Uterus (tissue), 4 donors: ENCODE measurements around the gene MANF. TPM values are rescaled to one million over a fixed set of nuclear protein-coding genes. Genes with fewer than 3 reads are reported as not detected.

Experiments
- DNase-seq, 2 donors: peaks; one replicate each; pipeline ENCODE4 v3.0.0-alpha.2; 2019 to 2020
- H3K27ac ChIP-seq, 2 donors: fragments of 200-600 bp; sonication (generic); 1 replicate in 1 of 2; 2 replicates in 1 of 2; pipeline ENCODE4 v1.5.1; 2016 to 2018
- H3K27me3 ChIP-seq, 2 donors: fragments of 200-600 bp; sonication (generic); one replicate each; pipeline ENCODE4 v1.5.1; 2018 to 2019; ENCODE audit warnings: control low read depth in 1 of 2
- H3K36me3 ChIP-seq, 2 donors: fragments of 200-600 bp; sonication (generic); one replicate each; pipeline ENCODE4 v1.5.1; 2019; ENCODE audit warnings: control low read depth in 1 of 2
- H3K4me1 ChIP-seq, 2 donors: fragments of 200-600 bp; sonication (generic); one replicate each; pipeline ENCODE4 v1.5.1; 2018 to 2019; ENCODE audit warnings: control low read depth in 1 of 2
- H3K4me3 ChIP-seq, 2 donors: fragments of 200-600 bp; sonication (generic); 1 replicate in 1 of 2; 2 replicates in 1 of 2; pipeline ENCODE4 v1.5.1; 2018 to 2019; ENCODE audit warnings: mild to moderate bottlenecking in 1 of 2
- H3K9me3 ChIP-seq, 2 donors: fragments of 200-600 bp; sonication (generic); one replicate each; pipeline ENCODE4 v1.5.1; 2019; ENCODE audit warnings: control low read depth in 1 of 2
- POLR2A ChIP-seq, 2 donors: fragments of 450-650 bp; IDR thresholded peaks; one replicate each; pipeline ENCODE4 v1.6.1; 2016; ENCODE audit warnings: antibody characterized with exemption in 2 of 2, mild to moderate bottlenecking in 1 of 2, moderate library complexity in 1 of 2
- intact Hi-C: fragments of 100-400 bp; cut with DNase I; formaldehyde crosslinking; loops from one replicate; pipeline ENCODE4 v1.15.1; 2023; ENCODE audit warnings: low total_unique reads
- total RNA-seq, 4 donors: library from RNA; depleted of rRNA in 3 of 4; stranded (reverse); fragments of >200 nt in 3 of 4; gene quantifications; one replicate each; pipeline versions ENCODE4 v1.1.0 to v1.2.4, GENCODE V29; 2014 to 2023
- TF ChIP-seq, protein P1 (sequence below), 4 experiments: fragments of 200-600 bp in 2 of 4; fragments of 450-650 bp in 2 of 4; sonication (generic) in 2 of 4; IDR thresholded peaks; one replicate each; pipeline ENCODE4 v1.5.1; 2016 to 2019; ENCODE audit warnings: antibody characterized with exemption in 4 of 4, mild to moderate bottlenecking in 2 of 4, moderate library complexity in 1 of 4
- donor health status: DM: yes; HTN: yes; CAD: no.

The MANF gene
- total RNA-seq, 4 donors from 2014 or later: 14.7 to 60.6 (median 28.8) TPM

DNA sequence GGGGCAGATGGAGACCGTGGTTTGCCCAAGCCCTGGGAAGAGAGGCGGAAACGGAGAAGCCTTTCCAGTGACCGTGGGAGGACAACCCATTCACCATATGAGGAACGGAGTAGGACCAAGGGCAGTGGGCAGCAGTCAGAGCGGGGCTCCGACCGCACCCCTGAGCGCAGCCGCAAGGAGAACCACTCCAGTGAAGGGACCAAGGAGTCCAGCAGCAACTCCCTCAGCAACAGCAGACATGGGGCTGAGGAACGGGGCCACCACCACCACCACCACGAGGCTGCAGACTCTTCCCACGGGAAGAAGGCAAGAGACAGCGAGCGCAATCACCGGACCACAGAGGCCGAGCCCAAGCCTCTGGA is 8.0 kb downstream of the MANF start:
- no peaks in the 10 kb centered on the region for H3K27me3 ChIP-seq
- no peak overlapping the region for H3K27ac ChIP-seq
- intact Hi-C loops: loop anchor here (5.0 kb wide), 1 partner anchor 109 kb away; the partner anchor contains the start of gene DCAF1
- no peak overlapping the region for H3K4me3 ChIP-seq
- no peaks in the 10 kb centered on the region for H3K36me3 ChIP-seq
- no peaks in the 10 kb centered on the region for H3K9me3 ChIP-seq
- no peak for DNase-seq
- H3K4me1 ChIP-seq: peaks cover 0 to 19% of the 10 kb centered on the region in 2 donors
- TF ChIP-seq, protein P1, sequence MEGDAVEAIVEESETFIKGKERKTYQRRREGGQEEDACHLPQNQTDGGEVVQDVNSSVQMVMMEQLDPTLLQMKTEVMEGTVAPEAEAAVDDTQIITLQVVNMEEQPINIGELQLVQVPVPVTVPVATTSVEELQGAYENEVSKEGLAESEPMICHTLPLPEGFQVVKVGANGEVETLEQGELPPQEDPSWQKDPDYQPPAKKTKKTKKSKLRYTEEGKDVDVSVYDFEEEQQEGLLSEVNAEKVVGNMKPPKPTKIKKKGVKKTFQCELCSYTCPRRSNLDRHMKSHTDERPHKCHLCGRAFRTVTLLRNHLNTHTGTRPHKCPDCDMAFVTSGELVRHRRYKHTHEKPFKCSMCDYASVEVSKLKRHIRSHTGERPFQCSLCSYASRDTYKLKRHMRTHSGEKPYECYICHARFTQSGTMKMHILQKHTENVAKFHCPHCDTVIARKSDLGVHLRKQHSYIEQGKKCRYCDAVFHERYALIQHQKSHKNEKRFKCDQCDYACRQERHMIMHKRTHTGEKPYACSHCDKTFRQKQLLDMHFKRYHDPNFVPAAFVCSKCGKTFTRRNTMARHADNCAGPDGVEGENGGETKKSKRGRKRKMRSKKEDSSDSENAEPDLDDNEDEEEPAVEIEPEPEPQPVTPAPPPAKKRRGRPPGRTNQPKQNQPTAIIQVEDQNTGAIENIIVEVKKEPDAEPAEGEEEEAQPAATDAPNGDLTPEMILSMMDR (IDR thresholded peaks at IDR 0.05): no peak
- TF ChIP-seq POLR2A (IDR thresholded peaks at IDR 0.05): no peak

DNA sequence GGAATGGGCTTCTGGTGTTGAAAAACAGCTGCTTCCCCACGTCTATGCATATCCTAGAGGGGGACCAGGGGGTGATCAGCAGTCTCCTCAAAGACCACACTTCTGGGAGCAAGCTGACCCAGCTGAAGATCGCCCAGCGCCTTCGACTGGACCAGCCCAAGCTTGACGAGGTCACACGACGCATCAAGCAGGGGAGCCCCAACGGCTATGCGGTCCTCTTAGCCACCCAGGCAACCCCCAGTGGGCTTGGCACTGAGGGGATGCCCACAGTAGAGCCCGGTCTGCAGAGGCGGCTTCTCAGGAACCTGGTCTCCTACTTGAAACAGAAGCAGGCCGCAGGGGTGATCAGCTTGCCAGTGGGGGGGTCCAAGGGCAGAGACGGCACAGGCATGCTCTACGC is 8.5 kb downstream of the MANF start:
- no peak overlapping the region for H3K27ac ChIP-seq
- H3K36me3 ChIP-seq: no peaks in the 10 kb centered on the region
- no peak for DNase-seq
- H3K27me3 ChIP-seq: no peaks in the 10 kb centered on the region
- TF ChIP-seq, protein P1 (IDR thresholded peaks at IDR 0.05): no peak
- TF ChIP-seq POLR2A (IDR thresholded peaks at IDR 0.05): no peak
- no peaks in the 10 kb centered on the region for H3K9me3 ChIP-seq
- H3K4me3 ChIP-seq: no peak overlapping the region
- intact Hi-C loops: loop anchor here (5.0 kb wide), 1 partner anchor 109 kb away; the partner anchor contains the start of gene DCAF1
- peaks cover 0 to 19% of the 10 kb centered on the region in 2 donors for H3K4me1 ChIP-seq

DNA sequence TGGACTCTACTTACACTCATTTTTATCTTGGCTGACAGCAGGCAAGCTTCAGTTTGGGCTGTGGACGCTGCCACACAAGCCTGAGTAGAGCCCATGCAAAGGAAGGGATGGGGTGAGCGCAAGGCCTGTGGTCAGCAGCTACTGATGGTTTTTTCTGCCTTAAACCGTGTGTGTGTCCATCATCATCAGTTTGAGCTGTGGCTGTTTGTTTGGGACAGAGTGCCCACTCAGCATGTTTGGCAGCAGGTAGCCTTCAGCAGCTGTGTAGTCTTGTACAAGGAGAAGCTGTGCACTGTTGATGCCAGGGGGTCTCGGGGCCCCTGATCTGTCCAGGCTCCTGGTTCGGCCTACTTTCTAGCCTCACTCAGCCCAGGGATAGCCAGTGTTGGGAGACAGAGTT is 9.4 kb downstream of the MANF start:
- H3K27me3 ChIP-seq: no peaks in the 10 kb centered on the region
- H3K27ac ChIP-seq: no peak overlapping the region
- H3K36me3 ChIP-seq: no peaks in the 10 kb centered on the region
- TF ChIP-seq POLR2A (IDR thresholded peaks at IDR 0.05): no peak
- TF ChIP-seq, protein P1 (IDR thresholded peaks at IDR 0.05): no peak
- intact Hi-C loops: loop anchor here (5.0 kb wide), 1 partner anchor 108 kb away; the partner anchor contains the start of gene DCAF1
- DNase-seq: no peak
- H3K9me3 ChIP-seq: no peaks in the 10 kb centered on the region
- no peak overlapping the region for H3K4me3 ChIP-seq
- peaks cover 0 to 19% of the 10 kb centered on the region in 2 donors for H3K4me1 ChIP-seq

DNA sequence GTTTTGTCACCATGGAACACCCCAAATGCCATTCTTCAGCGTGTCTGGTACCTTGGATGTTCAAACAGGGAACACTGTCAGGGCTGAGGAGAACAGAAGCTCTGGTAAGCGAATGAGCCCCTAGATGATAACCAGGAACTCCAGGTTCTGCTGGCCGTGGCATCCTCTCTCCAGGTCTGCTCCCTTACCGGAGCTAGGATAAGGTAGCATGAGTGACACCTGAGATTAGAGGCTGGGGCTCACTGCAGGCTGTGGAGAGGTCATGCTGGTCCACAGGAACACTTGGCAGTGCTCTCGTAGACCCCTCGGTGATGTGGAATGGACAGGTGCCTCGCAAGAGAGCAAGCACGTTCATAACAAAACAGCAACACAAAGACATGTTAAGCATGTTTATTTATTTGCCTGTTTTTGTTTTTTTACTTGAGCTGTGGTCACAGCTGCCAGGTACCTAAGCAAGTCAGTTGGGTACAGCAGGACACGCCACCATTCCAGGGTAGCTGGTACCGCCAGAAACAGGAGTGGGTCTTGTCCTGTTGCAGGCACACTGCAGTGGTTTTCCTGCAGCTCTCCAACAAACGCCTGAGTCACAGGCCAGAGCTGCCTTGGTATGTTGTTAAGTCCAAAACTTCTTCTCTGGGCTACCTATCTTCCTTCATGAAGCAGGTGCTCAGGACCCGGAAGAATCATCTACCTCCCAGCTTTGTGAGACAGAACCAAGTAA is 10.6 kb downstream of the MANF start:
- no peak overlapping the region for H3K27ac ChIP-seq
- TF ChIP-seq, protein P1 (IDR thresholded peaks at IDR 0.05): no peak
- TF ChIP-seq POLR2A (IDR thresholded peaks at IDR 0.05): no peak
- intact Hi-C loops: no loop called here
- H3K4me1 ChIP-seq: peaks cover 0 to 15% of the 10 kb centered on the region in 2 donors
- H3K4me3 ChIP-seq: no peak overlapping the region
- no peak for DNase-seq
- no peaks in the 10 kb centered on the region for H3K9me3 ChIP-seq
- no peaks in the 10 kb centered on the region for H3K27me3 ChIP-seq
- H3K36me3 ChIP-seq: no peaks in the 10 kb centered on the region

DNA sequence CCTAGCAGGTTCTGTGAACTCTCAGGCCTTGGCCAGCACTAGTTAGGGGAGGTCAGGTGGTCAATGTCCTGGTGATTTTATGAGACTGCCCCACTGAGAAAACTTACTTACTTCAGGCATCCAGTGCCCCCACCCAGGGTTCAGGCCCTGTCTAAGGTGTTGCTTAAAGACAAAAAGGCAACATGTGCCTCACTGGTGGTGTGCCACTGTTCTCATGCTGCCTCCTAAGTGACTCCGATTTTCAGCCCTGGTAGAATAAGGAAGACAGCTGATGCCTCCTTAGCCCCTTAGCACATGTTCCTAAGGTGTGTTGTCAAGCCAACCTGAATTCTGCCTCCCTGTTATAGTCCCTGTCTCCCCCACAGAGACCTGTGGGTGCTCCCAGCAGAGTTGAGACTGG is 11.3 kb downstream of the MANF start:
- no peak for TF ChIP-seq POLR2A (IDR thresholded peaks at IDR 0.05)
- TF ChIP-seq, protein P1 (IDR thresholded peaks at IDR 0.05): no peak

More for the DNA sequence above, 11.3 kb downstream of the MANF start:
- peaks cover 0 to 13% of the 10 kb centered on the region in 2 donors for H3K4me1 ChIP-seq
- H3K9me3 ChIP-seq: no peaks in the 10 kb centered on the region
- no peak overlapping the region for H3K27ac ChIP-seq
- H3K27me3 ChIP-seq: no peaks in the 10 kb centered on the region
- DNase-seq: no peak
- intact Hi-C loops: no loop called here
- H3K36me3 ChIP-seq: no peaks in the 10 kb centered on the region
- no peak overlapping the region for H3K4me3 ChIP-seq
